ENCODE data around the gene NLN.

- TF ChIP-seq TBL1XR1 (IDR thresholded peaks at IDR 0.05; ENCODE audit: borderline replicate concordance, low read length, partially characterized antibody), result no peak
- TF ChIP-seq, protein P1, sequence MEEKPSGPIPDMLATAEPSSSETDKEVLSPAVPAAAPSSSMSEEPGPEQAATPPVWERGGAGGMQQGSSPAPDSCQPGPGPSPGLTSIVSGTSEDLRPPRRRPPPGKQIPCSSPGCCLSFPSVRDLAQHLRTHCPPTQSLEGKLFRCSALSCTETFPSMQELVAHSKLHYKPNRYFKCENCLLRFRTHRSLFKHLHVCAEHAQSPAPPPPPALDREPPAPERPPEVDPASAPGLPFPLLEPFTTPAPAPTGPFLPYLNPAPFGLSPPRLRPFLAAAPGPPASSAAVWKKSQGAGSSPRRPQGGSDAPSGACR (CRISPR knock-in tag; IDR thresholded peaks at IDR 0.05), result no peak
- no peak for TF ChIP-seq EZH2 (conservative IDR thresholded peaks at IDR 0.05; ENCODE audit: low read depth, low read length)
- no peak for TF ChIP-seq FOXP4 (CRISPR knock-in tag; IDR thresholded peaks at IDR 0.05)
- TF ChIP-seq CHD2 (IDR thresholded peaks at IDR 0.05; ENCODE audit: low read depth, low read length), result no peak
- no peak for TF ChIP-seq POLR2A (IDR thresholded peaks at IDR 0.05; ENCODE audit: insufficient read depth in 1 of 2, low read depth in 2 of 2, low read length in 2 of 2)
- no peak for TF ChIP-seq BRF2 (CRISPR knock-in tag; IDR thresholded peaks at IDR 0.05)
- TF ChIP-seq ZNF746 (CRISPR knock-in tag; IDR thresholded peaks at IDR 0.05), result no peak
- no peak for TF ChIP-seq CTCF (CRISPR knock-in tag; IDR thresholded peaks at IDR 0.05)
- no peak for TF ChIP-seq MAX (IDR thresholded peaks at IDR 0.05)
- TF ChIP-seq, protein P2, sequence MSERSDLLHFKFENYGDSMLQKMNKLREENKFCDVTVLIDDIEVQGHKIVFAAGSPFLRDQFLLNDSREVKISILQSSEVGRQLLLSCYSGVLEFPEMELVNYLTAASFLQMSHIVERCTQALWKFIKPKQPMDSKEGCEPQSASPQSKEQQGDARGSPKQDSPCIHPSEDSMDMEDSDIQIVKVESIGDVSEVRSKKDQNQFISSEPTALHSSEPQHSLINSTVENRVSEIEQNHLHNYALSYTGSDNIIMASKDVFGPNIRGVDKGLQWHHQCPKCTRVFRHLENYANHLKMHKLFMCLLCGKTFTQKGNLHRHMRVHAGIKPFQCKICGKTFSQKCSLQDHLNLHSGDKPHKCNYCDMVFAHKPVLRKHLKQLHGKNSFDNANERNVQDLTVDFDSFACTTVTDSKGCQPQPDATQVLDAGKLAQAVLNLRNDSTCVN (CRISPR knock-in tag; IDR thresholded peaks at IDR 0.05; ENCODE audit: borderline replicate concordance), result no peak
- no peak for TF ChIP-seq NFATC3 (CRISPR knock-in tag; IDR thresholded peaks at IDR 0.05)
Observed at GRCh38 chr5:65766781-65767180, 44.8 kb downstream of the NLN start.

Measured in HepG2 (cell line).